Mesenteric fat pad (tissue), 1 donor: ENCODE measurements around the gene RABEP2. TPM values are rescaled to one million over a fixed set of nuclear protein-coding genes. Genes with fewer than 3 reads are reported as not detected.

Source experiments
- DNase-seq: peaks from one replicate; pipeline ENCODE4 v3.0.0-alpha.2; 2020; ENCODE audit warnings: low spot score
- total RNA-seq: library from RNA; stranded (reverse); fragmentation: NEBNext Ultra II Directional; extraction: Animal tissue kit (Norgen Biotek cat#: 25700); gene quantifications from one replicate; pipeline ENCODE4 v1.2.1, GENCODE V29; 2021
- donor health status: DM: yes; HTN: yes; CAD: no.

The RABEP2 gene
- total RNA-seq, 1 donor from 2014 or later: 7.5 TPM

DNA sequence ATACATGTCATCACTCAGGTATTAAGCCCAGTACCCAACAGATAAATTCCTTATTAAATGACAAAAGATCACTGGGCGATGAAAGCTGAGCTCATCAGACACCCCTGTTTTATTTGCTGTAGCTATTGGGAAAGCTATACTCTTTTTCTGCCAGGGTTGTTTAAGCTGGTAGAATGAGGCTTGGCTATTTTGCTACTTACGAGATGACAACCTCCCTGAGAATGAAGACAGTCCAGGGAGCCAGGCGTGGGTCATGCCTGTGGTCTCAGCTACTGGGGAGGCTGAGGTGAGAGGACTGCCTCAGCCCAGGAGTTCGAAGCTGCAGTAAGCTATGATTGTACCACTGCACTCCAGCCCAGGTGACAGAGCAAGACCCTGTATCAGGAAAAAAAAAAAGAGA is 65.7 kb downstream of the RABEP2 start:
- DNase-seq: no peak

DNA sequence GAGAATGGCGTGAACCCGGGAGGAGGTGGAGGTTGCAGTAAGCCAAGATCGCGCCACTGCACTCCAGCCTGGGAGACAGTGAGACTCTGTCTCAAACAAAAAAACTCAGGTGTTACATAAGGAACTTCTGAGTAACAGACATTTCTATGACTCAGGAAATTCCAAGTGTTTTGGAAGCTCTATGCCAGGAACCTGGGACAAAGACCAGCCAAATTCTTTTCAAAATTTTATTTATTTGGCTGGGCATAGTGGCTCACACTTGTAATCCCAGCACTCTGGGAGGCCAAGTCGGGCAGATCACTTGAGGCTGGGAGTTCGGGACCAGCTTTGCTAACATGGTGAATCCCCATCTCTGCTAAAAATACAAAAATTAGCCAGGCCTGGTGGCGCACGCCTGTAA is 66.6 kb downstream of the RABEP2 start:
- no peak for DNase-seq

Other genes starting within 250 kb of the RABEP2 start
- 494 TPM for gene EIF3C, start 213.8 kb downstream of the RABEP2 start, total RNA-seq
- gene NPIPB9, start 173.5 kb downstream of the RABEP2 start, total RNA-seq: not detected
- gene ATXN2L, start 102.2 kb downstream of the RABEP2 start, total RNA-seq: 106 TPM
- 113 TPM for gene TUFM, start 78.9 kb downstream of the RABEP2 start, total RNA-seq
- gene SH2B1, start 61.4 kb downstream of the RABEP2 start, total RNA-seq: 32.5 TPM
- gene ATP2A1, start 46.8 kb downstream of the RABEP2 start, total RNA-seq: 0.48 TPM
- gene CD19, start 6.7 kb upstream of the RABEP2 start, total RNA-seq: 0.67 TPM
- gene NFATC2IP, start 25.7 kb upstream of the RABEP2 start, total RNA-seq: 29.4 TPM
- 31.4 TPM for gene SPNS1, start 49.5 kb upstream of the RABEP2 start, total RNA-seq
- gene LAT, start 59.8 kb upstream of the RABEP2 start, total RNA-seq: 4.1 TPM